Left lobe of liver (tissue), 2 donors: Measurements from ENCODE around the gene MICALL2. TPM values are rescaled to one million over a fixed set of nuclear protein-coding genes. Genes with fewer than 3 reads are reported as not detected.

Experiments
- ATAC-seq: fragments of 200-7000 bp; cut with Tn5 transposase; one replicate; pipeline ENCODE4 v1.9.1; 2020; ENCODE audit warnings: mild to moderate bottlenecking, moderate library complexity
- DNase-seq: peaks from one replicate; pipeline ENCODE4 v3.0.0-alpha.2; 2020; ENCODE audit warnings: low spot score
- total RNA-seq: library from RNA; stranded (reverse); gene quantifications from one replicate; pipeline ENCODE4 v1.2.1, GENCODE V29; 2021
- donor health status: DM: no; HTN: no; CAD: no; lungs with moderate emphysema.
- donor health status: DM: no; HTN: yes; CAD: no.

The MICALL2 gene
- total RNA-seq, 1 donor from 2014 or later: 18.0 TPM

DNA sequence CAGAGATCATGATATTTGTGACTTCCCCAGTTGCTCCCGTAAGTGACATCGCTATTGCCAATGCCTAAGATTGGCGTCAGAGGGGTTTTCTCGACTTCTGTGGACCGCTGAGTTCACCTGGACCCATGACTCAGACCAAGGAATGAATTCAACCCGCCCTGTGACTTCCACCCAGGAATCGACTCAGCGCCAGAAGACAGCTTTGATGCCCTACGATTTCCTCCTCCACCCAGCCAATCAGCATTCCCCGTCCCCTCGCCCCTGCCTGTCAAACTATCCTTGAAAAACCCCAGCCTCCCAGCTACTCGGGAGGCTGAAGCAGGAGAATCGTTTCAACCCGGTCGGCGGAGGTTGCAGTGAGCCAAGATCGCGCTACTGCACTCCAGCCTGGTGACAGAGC lies 58.3 kb downstream of the MICALL2 start:
- DNase-seq: no peak

DNA sequence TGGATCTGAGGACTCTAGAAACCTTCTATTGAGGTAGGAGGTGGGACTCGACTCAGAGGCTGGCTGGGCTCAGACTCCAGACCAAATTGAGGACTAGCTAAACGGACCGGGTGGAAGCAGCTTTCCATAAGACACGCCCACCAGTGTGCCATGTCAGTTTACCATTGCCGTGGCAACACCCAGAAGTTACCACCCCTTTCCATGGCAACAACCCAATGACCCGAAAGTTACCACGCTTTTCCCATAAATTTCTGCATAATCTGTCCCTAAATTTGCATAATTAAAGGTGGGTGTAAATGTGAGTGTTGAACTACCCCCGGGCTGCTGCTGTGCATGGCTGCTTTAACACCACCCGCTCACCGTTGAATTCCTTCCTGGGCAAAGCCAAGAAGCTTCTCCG lies 58.9 kb downstream of the MICALL2 start:
- no peak for ATAC-seq
- DNase-seq: no peak

More for the DNA sequence above, 58.3 kb downstream of the MICALL2 start:
- no peak for ATAC-seq

DNA sequence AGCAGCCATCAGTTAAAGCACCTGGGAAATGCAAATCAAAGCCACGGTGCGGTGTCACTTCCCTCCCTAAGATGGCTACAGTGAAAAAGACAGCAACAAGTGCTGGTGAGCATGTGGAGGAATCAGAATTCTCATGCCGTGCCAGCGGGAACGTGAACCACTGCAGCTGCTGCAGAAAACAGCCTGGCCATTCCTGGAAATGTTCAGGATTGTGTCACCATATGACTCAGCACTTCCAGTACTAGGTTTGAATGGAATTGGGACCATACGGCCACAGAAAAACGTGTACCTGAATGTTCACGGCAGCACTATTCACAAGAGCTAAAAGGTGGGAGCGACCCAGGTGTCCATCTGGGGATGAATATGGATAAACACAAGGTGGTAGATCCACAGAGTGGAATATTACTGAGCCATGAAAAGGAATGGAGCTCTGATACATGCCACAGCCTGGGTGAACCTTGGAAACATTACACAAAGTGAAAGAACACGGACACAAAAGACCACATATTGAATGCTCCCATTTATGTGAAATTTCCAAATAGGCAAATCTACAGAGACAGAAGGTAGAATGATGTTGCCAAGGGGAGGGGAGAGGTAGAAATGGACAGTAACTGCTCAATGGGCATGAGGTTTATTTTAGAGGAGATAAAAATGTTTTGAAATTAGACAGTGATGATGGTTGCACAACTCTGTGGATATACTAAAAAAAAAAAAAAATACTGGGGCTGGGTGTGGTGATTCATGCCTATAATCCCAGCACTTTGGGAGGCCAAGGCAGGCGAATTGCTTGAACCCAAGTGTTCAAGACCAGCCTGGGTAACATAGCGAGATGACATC lies 61.6 kb downstream of the MICALL2 start:
- ATAC-seq (no peak), DNase-seq (no peak)

DNA sequence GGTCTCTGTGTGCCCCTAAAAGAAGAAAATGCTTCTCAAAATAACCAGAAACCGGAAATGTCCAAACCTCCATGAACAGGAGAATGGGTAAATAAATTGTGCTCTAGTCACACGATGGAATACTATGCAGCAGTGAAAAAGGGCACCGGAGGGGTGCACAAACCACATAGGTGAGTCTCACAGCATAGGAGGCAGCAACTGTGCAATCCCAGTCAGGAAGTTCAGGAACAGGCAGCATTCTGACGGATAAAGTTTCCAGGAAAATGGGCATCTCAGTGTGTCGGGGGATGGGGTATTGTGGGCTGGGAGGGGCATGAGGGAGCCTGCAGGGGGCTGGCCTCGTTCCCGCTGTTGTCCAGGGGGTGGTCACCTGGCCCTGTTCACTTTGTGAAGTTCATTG lies 63.1 kb downstream of the MICALL2 start:
- DNase-seq (no peak), ATAC-seq (no peak)

DNA sequence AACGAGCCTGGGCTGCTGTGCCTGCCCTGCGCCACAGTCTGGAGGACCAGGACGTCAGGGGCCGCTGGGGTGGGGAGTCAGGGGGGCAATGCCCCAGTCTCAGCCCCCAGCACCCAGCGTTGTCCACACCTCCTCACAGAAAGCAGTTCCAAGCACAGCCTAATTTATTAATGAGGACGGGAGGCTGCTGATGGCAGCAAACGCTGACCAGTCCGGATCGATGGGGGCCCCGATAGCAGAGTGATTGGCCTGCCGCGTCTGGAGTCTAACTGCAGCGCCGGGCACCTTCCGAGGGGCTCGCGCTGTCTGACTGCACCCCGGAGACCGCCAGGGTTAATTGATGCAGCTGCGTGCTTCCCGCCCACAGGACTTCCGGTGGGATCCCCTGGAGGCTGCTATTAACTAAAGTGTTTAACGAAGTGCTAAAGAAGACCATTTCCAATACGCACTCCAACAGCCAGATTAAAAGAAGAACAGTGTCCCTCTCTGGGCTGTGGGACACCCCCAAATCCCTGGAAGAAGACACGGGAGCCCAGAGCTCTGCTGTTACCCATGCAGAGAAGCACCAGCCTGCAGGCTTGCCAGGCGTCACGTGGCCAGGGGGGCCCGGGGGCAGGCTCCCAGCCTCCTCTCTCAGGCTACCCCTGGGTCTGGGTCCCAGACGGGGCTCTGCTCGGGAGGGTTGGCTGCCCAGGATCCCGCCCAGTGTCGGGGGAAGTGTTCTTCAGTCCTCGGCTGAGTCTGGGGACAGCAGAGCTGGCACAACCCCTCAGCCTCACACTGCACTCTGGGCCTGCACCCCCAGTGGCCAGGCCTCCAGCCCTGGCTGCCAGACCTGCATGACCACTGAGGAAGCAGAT lies 63.8 kb downstream of the MICALL2 start:
- no peak for ATAC-seq
- no peak for DNase-seq

DNA sequence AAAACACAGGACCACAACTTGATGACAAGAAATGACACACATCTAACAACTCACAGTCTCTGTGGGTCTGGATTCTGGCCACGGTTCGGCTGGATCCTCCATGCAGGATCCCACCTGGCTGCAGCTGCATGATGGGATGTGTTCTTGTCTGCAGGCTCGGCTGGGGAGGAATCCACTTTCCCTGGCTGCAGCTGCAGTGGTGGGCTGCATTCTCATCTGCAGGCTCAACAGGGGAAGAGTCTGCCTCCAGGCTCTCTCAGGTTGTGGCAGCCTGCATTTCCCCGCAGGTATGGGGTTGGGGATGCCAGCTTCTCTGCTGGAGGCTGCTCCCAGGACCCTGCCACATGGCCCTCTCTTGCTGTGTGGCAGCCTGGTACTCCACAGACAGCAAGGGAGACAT lies 64.9 kb downstream of the MICALL2 start:
- DNase-seq (no peak), ATAC-seq (no peak)

DNA sequence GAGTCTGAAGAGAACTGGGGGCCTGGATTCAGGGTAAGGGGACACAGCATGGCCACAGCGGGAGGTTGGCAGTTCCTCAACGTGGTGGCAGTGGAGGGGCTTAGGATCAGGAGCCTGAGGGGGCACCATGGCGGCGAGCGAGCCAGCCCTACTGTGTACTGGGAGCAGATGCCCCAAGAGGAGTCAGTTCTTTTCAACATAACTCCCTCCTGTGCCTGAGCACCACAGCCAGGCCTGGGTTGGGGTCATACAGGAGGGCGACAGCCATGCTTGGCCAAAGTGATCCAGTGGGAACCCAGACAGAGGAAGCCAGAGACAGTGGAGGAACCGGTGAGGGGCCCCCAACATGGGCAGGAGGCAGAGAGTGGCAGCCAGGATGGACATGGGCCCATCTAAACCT lies 65.8 kb downstream of the MICALL2 start:
- no peak for ATAC-seq
- no peak for DNase-seq

DNA sequence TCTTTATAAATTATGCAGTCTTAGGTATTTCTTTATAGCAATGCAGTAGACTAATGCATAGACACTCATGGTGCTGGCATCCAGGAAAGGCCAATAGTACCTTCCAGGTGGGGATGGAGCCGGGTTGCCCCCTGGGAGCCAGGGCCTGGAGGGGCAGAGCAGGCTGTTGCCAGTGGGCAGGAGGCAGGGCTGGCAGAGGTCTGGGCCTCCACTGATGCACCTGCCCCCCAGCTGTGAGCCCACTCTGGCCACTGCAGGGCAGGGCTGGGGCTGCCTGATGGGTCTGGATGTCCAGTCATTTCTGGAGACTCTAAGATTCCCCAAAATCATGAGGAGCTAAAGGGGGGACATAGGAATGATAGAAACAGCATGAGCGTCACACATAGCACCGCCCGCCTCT lies 66.7 kb downstream of the MICALL2 start:
- no peak for ATAC-seq
- DNase-seq: no peak

DNA sequence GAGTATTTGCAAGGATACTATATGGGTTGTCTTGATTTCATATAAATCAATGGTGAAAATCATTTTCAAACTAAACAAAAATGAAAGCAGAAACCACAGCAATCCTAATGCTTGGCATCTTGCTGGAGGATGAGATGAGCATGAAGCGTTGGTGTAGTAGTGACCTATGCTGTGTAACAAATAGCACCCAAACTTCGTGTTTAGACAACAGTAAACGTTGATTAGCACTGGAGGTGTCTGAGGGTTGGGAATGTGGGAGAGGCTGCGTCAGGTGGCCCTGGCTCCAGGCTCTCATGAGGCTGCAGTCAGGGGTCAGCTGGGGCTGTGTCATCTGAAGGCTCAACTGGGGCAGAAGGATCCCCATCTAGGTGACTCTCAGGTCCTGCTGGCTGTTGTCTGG lies 67.8 kb downstream of the MICALL2 start:
- DNase-seq (no peak), ATAC-seq (no peak)

DNA sequence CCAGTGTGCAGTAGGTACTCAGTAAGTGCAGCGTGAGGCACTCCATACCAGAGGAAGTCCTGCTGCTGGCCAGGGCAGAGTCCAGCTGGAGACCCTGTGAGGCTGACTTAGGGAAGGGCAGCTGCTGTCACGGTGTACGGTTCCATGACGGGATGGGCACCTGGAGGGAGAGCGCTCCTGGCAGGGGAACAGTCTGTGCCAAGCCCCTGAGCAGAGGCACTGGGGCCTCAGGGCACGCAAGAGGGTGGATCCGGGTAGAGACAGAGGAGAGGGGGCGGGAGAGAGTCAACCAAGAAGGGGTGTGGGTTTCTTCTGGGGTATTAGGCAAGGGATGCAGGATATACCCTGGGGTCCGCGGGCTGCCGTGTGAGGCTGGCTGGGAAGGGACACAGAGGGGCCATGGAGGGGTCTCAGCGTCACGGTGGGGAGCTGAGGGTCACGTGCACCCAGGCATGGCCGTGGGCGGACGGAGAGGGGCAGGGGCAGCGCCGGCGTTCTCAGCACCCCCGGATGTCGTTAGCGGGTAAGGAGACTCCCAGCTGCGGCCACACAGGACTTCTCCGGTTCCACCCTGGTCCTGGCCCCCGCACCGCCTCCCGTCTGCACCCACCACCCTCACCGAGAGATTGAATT lies 70.5 kb downstream of the MICALL2 start:
- DNase-seq: no peak
- no peak for ATAC-seq

DNA sequence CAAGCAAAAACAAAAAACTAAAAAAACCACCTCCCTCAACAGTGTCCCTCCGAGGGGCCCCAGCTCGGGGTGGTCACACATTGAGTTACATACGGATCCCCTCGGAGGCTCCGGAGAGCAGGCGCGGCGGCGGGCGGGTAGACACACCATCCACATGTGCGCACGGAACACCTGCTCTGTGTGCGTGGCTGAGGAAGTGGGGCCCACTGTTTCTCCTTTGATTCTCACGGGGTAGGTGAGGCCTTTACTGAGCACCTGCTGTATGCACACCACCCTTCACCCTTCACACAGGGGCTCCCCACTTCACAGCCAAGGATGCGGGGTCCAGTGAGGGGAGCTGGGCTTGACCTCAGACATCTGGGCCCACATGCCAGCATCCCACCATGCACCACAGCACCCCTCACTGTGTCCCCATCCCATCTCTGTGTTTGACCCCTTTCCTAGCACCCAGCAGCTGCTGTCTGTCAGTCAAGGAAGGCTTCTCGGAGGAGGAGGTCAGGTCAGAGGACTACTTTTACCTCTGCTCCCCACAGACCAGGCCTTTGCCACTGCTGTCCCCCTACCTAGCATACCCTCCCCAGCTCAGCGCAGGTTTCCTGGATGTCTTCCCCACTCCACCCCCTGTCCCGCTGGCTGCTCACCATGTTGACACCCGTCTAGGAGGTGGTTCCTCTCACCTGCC lies 71.1 kb downstream of the MICALL2 start:
- ATAC-seq (no peak), DNase-seq (no peak)

DNA sequence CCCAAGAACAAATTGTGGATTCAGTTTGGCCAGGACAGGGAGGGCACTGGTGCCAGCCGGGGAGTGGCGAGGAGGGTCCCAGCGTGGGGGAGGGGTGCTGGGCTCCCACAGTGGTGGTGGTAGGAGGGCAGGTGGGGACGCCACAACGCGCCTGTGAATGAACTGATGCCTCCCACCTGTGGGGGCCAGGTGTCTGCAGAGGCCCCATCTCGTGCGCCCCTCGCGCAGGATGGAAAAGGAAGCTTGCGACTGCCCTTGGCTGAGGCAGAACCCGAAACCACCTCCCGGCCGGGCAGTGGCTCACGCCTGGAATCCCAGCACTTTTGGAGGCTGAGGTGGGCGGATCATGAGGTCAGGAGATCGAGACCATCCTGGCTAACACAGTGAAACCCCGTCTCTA lies 72.0 kb downstream of the MICALL2 start:
- no peak for DNase-seq
- no peak for ATAC-seq

DNA sequence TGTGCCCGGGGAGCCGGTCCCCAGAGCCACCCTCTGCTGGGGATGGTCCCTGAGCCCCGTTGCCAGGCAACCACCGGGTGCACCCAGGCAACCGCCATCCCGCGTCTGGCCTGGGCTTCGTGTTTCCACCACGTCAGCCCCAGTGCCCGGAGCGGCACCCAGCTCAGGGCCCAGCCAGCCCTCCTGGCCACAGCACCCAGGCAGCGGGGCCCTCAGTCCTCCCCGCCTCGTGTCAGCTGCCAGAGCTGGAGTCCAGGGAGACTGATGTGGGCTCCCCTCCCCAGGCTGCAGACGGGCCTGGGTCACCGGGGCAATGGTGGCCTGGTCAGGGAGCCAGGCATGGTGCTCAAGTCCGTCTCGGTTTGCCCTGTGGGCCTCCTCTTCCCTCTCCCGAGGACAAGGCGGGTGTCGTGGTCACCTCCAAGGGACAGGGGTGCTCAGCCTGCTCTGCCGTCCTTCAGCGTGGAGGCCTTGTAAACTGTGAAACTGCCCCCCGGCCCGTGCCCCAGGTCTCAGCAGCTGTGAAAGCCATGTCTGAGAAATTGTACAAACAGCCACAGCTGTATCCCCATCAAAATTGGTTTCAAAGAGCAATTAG lies 72.5 kb downstream of the MICALL2 start:
- DNase-seq: no peak
- no peak for ATAC-seq

DNA sequence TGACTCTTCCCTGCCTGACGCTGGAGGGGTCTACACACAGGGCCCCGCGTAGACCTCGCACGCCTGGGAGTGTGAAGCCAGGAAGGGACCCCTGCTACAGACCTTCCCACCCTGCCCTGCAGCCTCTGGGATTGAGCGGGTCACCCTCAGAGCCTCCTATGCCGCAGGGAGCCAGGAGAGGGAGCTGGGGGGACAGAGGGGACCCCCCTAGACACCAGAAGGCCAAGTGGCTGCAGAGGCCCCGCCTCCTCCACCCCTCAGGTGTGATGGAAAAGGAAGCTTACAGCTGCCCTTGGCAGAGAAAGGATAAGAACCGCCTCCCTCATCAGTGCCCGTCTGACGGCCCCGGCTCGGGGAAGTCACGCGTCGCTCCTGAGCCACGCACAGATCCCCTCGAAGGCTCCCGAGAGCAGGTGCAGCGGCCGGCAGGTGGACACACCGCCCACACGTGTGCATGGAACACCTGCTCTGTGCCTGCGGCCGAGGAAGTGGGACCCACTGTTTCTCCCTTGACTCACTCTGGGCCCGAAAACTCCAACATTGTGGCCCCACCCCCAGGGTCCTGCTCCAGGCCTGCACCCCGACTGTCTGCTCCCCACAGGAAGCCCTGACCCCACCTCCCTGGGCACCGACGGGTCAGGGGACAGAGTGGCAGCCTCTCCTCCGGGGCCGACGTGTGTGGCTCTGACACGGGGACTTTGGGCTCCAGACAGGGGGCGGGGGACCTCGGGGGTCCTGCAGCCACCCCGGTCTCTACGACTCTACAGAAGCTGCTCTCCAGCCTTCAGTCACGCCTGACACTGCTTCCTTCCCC lies 73.3 kb downstream of the MICALL2 start:
- ATAC-seq (no peak), DNase-seq (no peak)

DNA sequence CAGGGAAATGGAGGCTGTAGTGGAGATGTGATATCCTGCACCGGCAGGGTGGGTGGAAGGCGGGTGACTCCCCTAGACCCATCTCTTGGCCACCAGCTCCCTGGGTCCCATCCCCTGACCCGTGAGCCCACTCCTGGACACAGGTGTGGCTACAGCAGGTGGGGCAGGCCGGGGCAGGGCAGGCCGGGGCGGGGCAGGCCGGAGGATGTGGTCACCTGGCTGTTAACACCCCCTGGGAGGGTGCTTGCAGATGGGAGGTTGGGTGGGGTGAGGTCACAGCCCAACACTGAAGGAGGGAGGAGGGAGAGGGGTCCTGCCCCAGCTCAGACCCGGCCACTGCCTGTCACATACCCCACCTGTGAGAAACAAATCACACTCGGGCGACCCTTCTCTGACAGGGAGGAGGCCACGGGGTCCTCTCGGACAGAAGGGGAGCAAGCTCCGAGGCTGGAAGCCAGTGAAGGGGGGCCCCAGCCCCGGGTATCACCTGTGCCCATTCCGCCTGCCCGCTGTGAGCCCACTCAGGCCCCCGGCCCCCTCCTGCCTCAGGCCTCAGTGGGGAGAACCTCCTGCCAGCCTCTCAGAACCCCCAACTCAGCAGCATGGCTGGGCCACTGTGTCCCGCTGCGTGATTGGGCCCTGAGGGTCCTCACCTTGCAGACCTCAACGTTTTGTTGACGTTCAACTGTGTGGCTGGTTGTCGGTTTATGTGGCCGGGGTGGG lies 74.0 kb downstream of the MICALL2 start:
- ATAC-seq: peak; percentile 17

More for the DNA sequence above, 74.0 kb downstream of the MICALL2 start:
- DNase-seq: no peak
